Measurements from ENCODE around the gene APOBEC2. TPM values are rescaled to one million over a fixed set of nuclear protein-coding genes. Genes with fewer than 3 reads are reported as not detected.

Gene APOBEC2
- total and polyA plus RNA-seq, 2 of the 4 experiments (the other 2 are of a cell fraction) = not detected

DNA sequence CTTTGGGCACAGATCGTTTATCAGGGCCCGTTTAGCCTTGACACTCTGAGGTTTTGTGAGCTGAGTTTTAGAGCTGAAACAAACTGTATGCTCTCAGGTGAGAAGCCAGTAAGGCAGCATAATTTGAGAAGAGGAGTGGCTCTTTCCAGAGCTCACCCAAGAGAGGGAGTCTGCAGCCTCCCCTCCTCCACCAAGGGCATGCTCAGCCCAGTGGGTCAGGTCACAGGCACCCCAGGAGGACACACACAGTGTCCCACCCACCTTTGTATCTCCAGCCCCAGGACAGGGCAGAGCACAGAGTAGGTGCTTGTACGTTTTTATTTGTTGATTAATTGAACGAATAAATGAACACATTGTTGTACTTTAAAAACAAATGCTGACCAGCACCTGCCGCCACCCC is 7.3 kb upstream of the APOBEC2 start:
- POLR2A ChIA-PET (ENCODE audit: unreplicated experiment) = no interaction called here
- no peak overlapping the region for H3K4ac ChIP-seq (ENCODE audit: low read depth, low read length)
- no CpG with 5 or more reads among the region's 5 CpGs for WGBS, 2 experiments (ENCODE audit: extremely low coverage in 2 of 2, insufficient read length in 1 of 2)

More for the DNA sequence above, 7.3 kb upstream of the APOBEC2 start:
- H3K4me3 ChIP-seq (ENCODE audit: insufficient read depth, low read depth, low read length) = no peak overlapping the region
- TF ChIP-seq POLR2A (IDR thresholded peaks at IDR 0.05; ENCODE audit: low read depth, low read length) (no peak), NFE2L2 (IDR thresholded peaks at IDR 0.05; ENCODE audit: low read depth, low read length) (no peak), FOS (IDR thresholded peaks at IDR 0.05; ENCODE audit: low read depth, low read length) (no peak), MAZ (IDR thresholded peaks at IDR 0.05; ENCODE audit: borderline replicate concordance, low read depth, low read length) (no peak), RAD21 (IDR thresholded peaks at IDR 0.05; ENCODE audit: low read length) (no peak), BHLHE40 (IDR thresholded peaks at IDR 0.05; ENCODE audit: low read depth, low read length) (no peak), CTCF (conservative IDR thresholded peaks at IDR 0.05; ENCODE audit: low read depth, low read length) (no peak), CEBPB (IDR thresholded peaks at IDR 0.05; ENCODE audit: low read depth, low read length) (no peak), SMC3 (IDR thresholded peaks at IDR 0.05; ENCODE audit: low read depth, low read length) (no peak), MXI1 (IDR thresholded peaks at IDR 0.05; ENCODE audit: borderline replicate concordance, low read depth, low read length) (no peak), RCOR1 (IDR thresholded peaks at IDR 0.05; ENCODE audit: insufficient replicate concordance, low read length) (no peak), MAFK (IDR thresholded peaks at IDR 0.05; ENCODE audit: low read depth, low read length) (no peak), ELK1 (IDR thresholded peaks at IDR 0.05; ENCODE audit: borderline replicate concordance, low read depth, low read length) (no peak), RFX5 (IDR thresholded peaks at IDR 0.05; ENCODE audit: low read depth, low read length) (no peak), CHD1 (IDR thresholded peaks at IDR 0.05; ENCODE audit: low read depth, low read length) (no peak)
- TF ChIP-seq, protein P1, sequence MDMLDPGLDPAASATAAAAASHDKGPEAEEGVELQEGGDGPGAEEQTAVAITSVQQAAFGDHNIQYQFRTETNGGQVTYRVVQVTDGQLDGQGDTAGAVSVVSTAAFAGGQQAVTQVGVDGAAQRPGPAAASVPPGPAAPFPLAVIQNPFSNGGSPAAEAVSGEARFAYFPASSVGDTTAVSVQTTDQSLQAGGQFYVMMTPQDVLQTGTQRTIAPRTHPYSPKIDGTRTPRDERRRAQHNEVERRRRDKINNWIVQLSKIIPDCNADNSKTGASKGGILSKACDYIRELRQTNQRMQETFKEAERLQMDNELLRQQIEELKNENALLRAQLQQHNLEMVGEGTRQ (IDR thresholded peaks at IDR 0.05; ENCODE audit: low read depth, low read length) = no peak
- no peaks in the 10 kb centered on the region for H4K20me1 ChIP-seq (ENCODE audit: insufficient read depth, low read length)
- no peak overlapping the region for H3K56ac ChIP-seq (ENCODE audit: extremely low read depth, insufficient read depth, low read length)
- H3K9me1 ChIP-seq (ENCODE audit: insufficient read depth, low read length) = 0 out of 2 replicates have a peak, but pooled peaks cover 4% of the 10 kb centered on the region
- H2AK5ac ChIP-seq (ENCODE audit: low read depth, low read length) = no peak overlapping the region
- dilution Hi-C loops (cut with HindIII; ENCODE audit: low sequenced_read_pairs, unreplicated experiment) (no loop called here), intact Hi-C loops (cut with micrococcal nuclease) (no loop called here), in situ Hi-C loops (cut with MboI; ENCODE audit: low sequenced_read_pairs) (loop anchor here (25.0 kb wide), 2 partner anchors 1058 to 1683 kb away; no protein-coding TSS in a partner anchor)
- no peak overlapping the region for H2BK5ac ChIP-seq (ENCODE audit: low read depth, low read length, poor library complexity, severe bottlenecking)
- no peaks in the 10 kb centered on the region for H3K9me3 ChIP-seq (ENCODE audit: control insufficient read depth, insufficient read depth, low read length)
- no peak overlapping the region for H4K5ac ChIP-seq (ENCODE audit: low read depth, low read length)
- DNase-seq (no peak), ATAC-seq (ENCODE audit: low read depth) (no peak)
- H3K9ac ChIP-seq (ENCODE audit: low read depth, low read length) = no peak overlapping the region
- no peak overlapping the region for H3K27ac ChIP-seq (ENCODE audit: insufficient read depth, low read length)
- BruUV-seq (replicated peaks) = no TSS peak
- no peaks in the 10 kb centered on the region for H3K79me1 ChIP-seq (ENCODE audit: low read depth in 1 of 2, low read length in 2 of 2)
- H4K8ac ChIP-seq (ENCODE audit: low read depth in 2 of 2, low read length in 2 of 2) = no peak overlapping the region
- H3K4me2 ChIP-seq (ENCODE audit: low read depth, low read length) = no peak overlapping the region
- H2BK20ac ChIP-seq (ENCODE audit: low read depth, low read length) = no peak overlapping the region
- H2BK120ac ChIP-seq (ENCODE audit: low read depth, low read length) = no peak overlapping the region
- no peak overlapping the region for H2AFZ ChIP-seq (replicated peaks; ENCODE audit: low read length, poor library complexity)
- no peaks in the 10 kb centered on the region for H3K36me3 ChIP-seq (ENCODE audit: control insufficient read depth, insufficient read depth, low read length)
- no peak overlapping the region for H2BK15ac ChIP-seq (ENCODE audit: low read depth, low read length)
- H2AK9ac ChIP-seq (replicated peaks; ENCODE audit: low read depth, low read length, poor library complexity) = no peak overlapping the region
- no peak overlapping the region for H3K14ac ChIP-seq (replicated peaks; ENCODE audit: low read depth, low read length)
- H3K18ac ChIP-seq (ENCODE audit: low read depth, low read length) = no peak overlapping the region
- peaks cover 16% of the 10 kb centered on the region for H3K27me3 ChIP-seq (ENCODE audit: control insufficient read depth, insufficient read depth, low read length)
- H3K23ac ChIP-seq (ENCODE audit: low read depth, low read length) = no peak overlapping the region
- CTCF ChIA-PET = interaction anchor here (0.7 to 1.5 kb wide), 2 partner anchors 11 to 222 kb away, joined by 3 to 4 read pairs; no protein-coding TSS in a partner anchor
- no peak overlapping the region for H4K91ac ChIP-seq (ENCODE audit: insufficient read depth, low read depth, low read length)
- H3K4me1 ChIP-seq (ENCODE audit: control insufficient read depth, insufficient read depth, low read length) = no peaks in the 10 kb centered on the region
